Coronary artery (tissue), 2 donors: ENCODE results near the gene PCBP2.
A peak's percentile ranks its signal among the peaks of the same experiment; 100 is the strongest.

ENCODE experiments used
- DNase-seq: peaks from one replicate; pipeline ENCODE4 v3.0.0-alpha.2; 2017; ENCODE audit warnings: low spot score
- H3K27ac ChIP-seq, 2 donors: fragments of 200-600 bp; sonication (generic); one replicate each; pipeline ENCODE4 v1.5.1; 2016 to 2019
- H3K4me3 ChIP-seq: fragments of 200-600 bp; sonication (generic); 2 replicates; pipeline ENCODE4 v1.5.1; 2016; ENCODE audit warnings: mild to moderate bottlenecking, moderate library complexity
- CTCF ChIP-seq: fragments of 200-600 bp; sonication (generic); IDR thresholded peaks from one replicate; pipeline ENCODE4 v1.5.1; 2019; ENCODE audit warnings: antibody characterized with exemption

Gene PCBP2

GRCh38 chr12:53461059-53461458, 9.2 kb downstream of the PCBP2 start:
- Histone ChIP-seq H3K4me3 (no peak overlapping the region), H3K27ac (peak overlapping the region in 1 of 2 donors; percentile 24)
- no peak for TF ChIP-seq CTCF
- DNase-seq, result no peak

GRCh38 chr12:53461591-53461990, 9.7 kb downstream of the PCBP2 start:
- Histone ChIP-seq H3K27ac (no peak overlapping the region), H3K4me3 (no peak overlapping the region)
- no peak for TF ChIP-seq CTCF
- DNase-seq, result no peak

- TF ChIP-seq CTCF, result no peak
Observed at GRCh38 chr12:53462935-53463334, 11.0 kb downstream of the PCBP2 start.

GRCh38 chr12:53463802-53464560, 12.1 kb downstream of the PCBP2 start:
- no peak for TF ChIP-seq CTCF
- Histone ChIP-seq H3K4me3 (no peak overlapping the region), H3K27ac (no peak overlapping the region)
- DNase-seq, result no peak

More at GRCh38 chr12:53462935-53463334, 11.0 kb downstream of the PCBP2 start:
- DNase-seq, result no peak
- Histone ChIP-seq H3K27ac (no peak overlapping the region), H3K4me3 (no peak overlapping the region)

- no peak overlapping the region for H3K4me3 ChIP-seq
Observed at GRCh38 chr12:53464685-53465418, 12.9 kb downstream of the PCBP2 start.

GRCh38 chr12:53465679-53466078, 13.8 kb downstream of the PCBP2 start:
- H3K27ac ChIP-seq, result peak overlapping the region in 1 of 2 donors; percentile 22
- DNase-seq, result no peak
- TF ChIP-seq CTCF, result no peak

More at GRCh38 chr12:53464685-53465418, 12.9 kb downstream of the PCBP2 start:
- DNase-seq, result no peak
- H3K27ac ChIP-seq, result no peak overlapping the region
- TF ChIP-seq CTCF, result no peak

More at GRCh38 chr12:53465679-53466078, 13.8 kb downstream of the PCBP2 start:
- H3K4me3 ChIP-seq, result no peak overlapping the region
